Astrocyte of the cerebellum (primary cell): ENCODE measurements around the gene AIRE.

ENCODE experiments used
- DNase-seq: peaks from one replicate; pipeline ENCODE4 v3.0.0-alpha.2; 2011; ENCODE audit warnings: low read depth
- H3K4me3 ChIP-seq: 2 replicates; pipeline ENCODE4 v1.5.1; 2011; ENCODE audit warnings: mild to moderate bottlenecking, low read depth, low read length, moderate library complexity
- in situ Hi-C: cut with HindIII; loops from 2 replicates; pipeline ENCODE4 v1.10.0; 2017; ENCODE audit warnings: low sequenced_read_pairs
- TF ChIP-seq, protein P1 (sequence below): IDR thresholded peaks from 2 replicates; pipeline ENCODE4 v1.5.1; 2012; ENCODE audit warnings: low read length, low read depth, moderate library complexity, mild to moderate bottlenecking; ENCODE audit errors: missing control alignments

The AIRE gene

GRCh38 chr21:44331209-44331608 lies 45.5 kb downstream of the AIRE start:
- H3K4me3 ChIP-seq = no peak overlapping the region
- TF ChIP-seq, protein P1, sequence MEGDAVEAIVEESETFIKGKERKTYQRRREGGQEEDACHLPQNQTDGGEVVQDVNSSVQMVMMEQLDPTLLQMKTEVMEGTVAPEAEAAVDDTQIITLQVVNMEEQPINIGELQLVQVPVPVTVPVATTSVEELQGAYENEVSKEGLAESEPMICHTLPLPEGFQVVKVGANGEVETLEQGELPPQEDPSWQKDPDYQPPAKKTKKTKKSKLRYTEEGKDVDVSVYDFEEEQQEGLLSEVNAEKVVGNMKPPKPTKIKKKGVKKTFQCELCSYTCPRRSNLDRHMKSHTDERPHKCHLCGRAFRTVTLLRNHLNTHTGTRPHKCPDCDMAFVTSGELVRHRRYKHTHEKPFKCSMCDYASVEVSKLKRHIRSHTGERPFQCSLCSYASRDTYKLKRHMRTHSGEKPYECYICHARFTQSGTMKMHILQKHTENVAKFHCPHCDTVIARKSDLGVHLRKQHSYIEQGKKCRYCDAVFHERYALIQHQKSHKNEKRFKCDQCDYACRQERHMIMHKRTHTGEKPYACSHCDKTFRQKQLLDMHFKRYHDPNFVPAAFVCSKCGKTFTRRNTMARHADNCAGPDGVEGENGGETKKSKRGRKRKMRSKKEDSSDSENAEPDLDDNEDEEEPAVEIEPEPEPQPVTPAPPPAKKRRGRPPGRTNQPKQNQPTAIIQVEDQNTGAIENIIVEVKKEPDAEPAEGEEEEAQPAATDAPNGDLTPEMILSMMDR = no peak
- in situ Hi-C loops = no loop called here
- DNase-seq = no peak

DNA sequence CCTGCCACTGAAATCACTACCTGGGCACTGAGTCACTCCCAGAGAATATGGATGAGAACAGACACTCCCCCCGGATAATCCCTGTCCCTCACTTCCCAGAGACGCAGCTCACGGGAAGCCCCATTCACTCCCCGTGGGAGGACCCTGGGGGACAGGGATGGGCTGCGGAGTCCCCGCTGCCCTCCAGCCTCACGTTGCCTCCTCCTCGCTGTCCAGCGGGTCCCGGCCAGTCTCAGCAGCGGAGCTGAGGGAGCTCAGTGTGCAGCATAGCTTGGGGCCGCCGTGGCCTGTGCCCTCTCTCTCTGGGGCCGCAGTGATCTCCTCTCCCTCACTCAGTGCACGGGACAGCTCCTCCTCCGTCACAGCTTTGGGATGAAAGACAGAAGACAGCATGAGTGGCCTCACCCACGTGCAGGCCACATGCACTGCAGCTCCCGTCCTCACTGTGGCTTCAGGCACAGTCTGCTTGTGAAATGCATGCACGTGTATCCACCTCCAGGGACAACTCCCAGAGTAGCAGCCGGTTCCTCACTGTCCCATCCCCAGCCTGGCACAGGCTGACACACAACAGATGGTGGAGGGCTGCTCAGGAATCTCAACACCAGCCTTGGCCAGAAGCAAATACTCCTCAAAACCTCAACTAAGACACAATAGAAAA lies 46.1 kb downstream of the AIRE start:
- no peak for DNase-seq
- TF ChIP-seq, protein P1 = no peak
- in situ Hi-C loops = no loop called here

GRCh38 chr21:44332383-44332782 lies 46.7 kb downstream of the AIRE start:
- in situ Hi-C loops = no loop called here
- DNase-seq = no peak
- no peak overlapping the region for H3K4me3 ChIP-seq
- TF ChIP-seq, protein P1 = no peak

More for the DNA sequence above, 46.1 kb downstream of the AIRE start:
- no peak overlapping the region for H3K4me3 ChIP-seq

GRCh38 chr21:44332965-44333364 lies 47.3 kb downstream of the AIRE start:
- TF ChIP-seq, protein P1 = no peak
- H3K4me3 ChIP-seq = no peak overlapping the region
- DNase-seq = no peak
- in situ Hi-C loops = no loop called here

DNA sequence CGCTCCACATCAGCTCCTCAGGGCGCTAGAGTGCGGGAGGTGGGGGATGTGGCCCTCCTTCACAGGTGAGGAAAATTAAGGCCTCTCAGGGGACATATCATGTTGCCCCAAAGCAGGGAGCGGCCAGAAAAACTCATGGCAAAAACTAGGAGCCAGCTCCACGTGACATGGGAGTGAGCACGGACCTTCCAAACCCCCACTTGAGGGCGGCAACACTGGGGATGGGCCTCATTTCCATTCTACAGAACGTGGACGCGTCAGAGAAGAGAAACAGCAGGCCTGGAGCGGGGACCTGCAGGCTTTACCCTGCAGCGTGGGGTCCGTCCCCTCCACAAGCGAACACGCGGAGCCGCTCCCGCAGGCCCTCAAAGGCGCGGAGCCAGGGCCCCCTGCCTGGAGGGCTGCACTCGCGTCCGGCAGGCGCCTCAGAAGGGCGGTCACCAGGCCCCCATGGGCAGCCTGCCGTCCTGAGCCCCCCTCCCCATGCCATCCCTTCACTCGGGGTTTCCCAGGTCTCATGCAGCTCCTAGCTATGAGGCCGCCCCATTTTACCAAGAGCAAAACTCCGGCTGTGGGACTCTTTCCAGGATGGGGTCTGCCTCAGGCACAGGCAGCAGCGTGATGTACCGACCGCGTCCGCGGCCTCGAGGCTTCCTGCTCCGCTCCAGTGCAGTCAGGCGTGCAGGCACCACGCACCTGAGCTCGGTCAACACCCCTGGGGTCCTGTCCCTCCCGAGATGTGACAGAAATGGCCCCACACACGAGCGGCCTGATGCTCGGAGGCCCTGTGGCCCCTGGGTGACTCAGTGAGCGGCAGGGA lies 48.0 kb downstream of the AIRE start:
- no peak overlapping the region for H3K4me3 ChIP-seq
- in situ Hi-C loops = no loop called here
- DNase-seq = no peak
- TF ChIP-seq, protein P1 = no peak

GRCh38 chr21:44334329-44335030 lies 48.8 kb downstream of the AIRE start:
- no peak overlapping the region for H3K4me3 ChIP-seq
- TF ChIP-seq, protein P1 = no peak
- in situ Hi-C loops = no loop called here
- no peak for DNase-seq
